GM18520 (cell line): ENCODE data around the gene CIAO3.
A peak's percentile ranks its signal among the peaks of the same experiment; 100 is the strongest.
"Not testable (repeated sequence)": the region's sequence is repeated elsewhere in the genome, so short reads cannot be mapped to it uniquely, and the experiment has no call there.

Experiments
- ATAC-seq: cut with Tn5 transposase; IDR thresholded peaks from one replicate; pipeline ENCODE4 v1.9.1; 2021; ENCODE audit not compliant: unreplicated experiment

The CIAO3 gene

DNA sequence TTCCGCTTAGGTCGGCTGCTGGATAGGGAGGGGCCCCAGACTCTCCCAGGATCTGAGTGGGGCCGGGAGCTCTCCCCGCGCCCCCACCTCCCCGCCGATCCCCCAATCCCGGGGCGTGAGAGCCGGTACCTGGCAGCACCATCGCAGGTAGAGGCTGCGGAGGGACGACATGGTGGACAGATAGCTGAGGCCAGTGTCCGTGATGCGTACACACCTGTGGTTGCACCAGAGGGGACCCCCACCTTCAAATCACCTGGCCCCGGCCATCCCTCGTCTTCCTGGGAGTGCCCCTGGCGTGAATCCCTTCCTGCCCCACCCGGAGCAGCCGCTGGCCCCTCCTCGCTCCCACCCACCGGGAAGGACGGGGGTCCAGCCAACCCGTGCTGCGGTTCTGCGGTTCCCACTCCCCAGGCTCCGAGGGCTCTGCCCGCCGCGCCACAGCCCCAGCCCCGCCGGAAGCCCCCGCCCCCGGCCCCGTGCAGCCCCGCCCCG lies 45.9 kb downstream of the CIAO3 start:
- ATAC-seq = no peak

DNA sequence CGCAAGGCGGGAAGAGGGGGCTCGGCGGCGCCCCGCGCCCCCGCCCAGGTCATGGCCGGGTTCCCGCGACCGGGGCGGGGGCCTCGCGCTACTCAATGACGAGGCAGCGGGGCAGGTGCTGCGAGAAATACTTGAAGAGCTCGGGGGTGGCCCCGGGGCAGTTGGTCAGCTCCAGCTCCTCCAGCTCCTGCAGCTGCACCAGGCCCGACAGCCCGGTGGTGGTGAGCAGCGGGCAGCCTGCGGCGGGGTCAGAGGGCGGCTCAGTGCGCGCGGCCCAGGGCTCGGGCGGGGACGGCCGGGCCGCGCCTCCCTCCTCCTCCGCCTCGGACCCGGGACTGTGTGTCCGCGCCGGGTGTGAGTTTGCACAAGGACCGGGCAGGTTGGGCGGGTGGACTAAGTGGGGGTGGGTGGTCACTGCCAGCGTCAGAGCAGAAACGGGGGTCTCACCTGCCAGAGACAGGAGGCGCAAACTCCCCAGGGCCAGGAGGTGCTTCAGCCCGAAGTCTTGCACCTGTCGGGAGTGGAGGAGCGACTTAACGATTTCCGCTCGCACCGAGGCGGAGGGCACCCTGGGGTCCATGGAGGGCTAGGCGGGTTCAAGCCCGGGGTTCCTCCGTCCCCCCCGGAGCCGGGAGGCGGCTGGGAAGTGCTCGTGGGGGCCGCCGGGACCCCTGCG lies 46.5 kb downstream of the CIAO3 start:
- ATAC-seq = no peak

DNA sequence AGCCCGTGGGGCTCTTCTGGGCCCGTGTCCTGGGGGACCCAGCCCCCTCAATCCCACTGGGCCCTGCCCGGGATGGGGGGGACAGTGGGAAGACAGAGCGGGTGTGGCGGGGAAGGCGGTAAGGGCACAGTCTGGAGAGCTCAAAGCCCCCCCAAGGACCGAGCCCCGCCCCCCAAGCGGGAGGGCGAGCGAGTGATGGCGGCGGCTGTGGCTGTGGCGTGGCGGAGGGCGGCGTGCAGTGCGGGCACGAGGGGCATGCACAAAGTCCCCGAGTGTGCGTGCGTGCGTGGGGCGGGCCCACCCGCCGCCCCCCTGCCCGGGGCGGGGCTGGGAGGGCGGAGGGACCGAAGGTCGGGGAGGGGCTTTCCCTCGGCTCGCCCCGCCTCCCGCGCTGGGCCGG lies 47.0 kb downstream of the CIAO3 start:
- ATAC-seq = no peak

DNA sequence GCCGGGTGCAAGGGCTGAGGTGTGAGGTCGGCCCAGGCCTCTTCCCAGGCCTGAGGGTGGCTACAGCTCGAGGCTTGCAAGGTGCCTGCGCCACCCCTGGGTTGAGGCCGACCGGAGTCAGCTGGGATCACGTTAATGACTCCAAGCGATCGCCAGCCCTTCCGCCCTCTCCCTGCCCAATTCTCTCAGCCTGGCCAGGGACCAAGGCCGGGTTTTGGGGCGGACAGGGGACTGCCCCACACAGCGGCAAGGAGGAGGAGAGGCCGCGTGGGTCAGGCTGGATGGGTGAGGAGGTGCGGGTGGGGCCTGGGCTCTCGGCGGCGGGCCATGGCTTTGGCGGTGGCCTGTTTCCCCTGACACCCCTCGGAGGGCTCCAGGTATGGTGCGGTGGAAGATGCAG lies 47.4 kb downstream of the CIAO3 start:
- no peak for ATAC-seq

DNA sequence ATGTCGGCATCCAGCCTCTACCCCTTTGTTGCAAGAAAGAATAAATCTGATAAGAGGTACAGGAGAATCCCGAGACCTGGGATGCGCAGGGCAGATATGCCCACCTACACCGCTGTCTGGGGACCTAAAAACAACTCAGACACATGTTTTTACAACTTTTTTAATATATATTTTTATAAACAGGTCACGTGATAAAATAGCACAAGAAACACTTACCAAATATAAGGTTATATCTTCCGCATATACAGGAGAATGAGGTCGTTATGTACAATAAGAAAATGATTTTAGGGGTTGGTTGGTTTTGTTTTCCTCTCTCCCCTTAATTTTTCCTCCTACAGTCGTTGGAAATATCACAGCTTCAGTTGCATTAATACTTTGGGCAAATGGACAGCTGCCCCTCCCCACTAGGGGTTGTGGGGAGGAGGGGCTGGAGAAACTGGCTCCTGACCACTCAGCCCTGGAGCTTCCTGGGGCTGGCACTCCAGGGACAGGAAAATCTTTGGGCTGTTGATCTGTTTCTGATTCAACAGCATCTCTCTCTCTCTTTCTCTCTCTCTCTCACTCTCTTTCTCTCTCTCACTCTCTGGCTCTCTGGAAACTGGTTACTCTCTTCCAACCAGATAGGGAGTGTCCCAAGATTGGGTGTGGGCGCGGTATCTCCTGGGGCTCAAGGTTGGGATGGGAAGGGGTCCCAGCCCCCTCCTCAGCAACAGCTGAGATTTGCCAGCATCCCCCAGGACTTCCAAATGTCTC lies 48.3 kb downstream of the CIAO3 start:
- ATAC-seq = no peak

DNA sequence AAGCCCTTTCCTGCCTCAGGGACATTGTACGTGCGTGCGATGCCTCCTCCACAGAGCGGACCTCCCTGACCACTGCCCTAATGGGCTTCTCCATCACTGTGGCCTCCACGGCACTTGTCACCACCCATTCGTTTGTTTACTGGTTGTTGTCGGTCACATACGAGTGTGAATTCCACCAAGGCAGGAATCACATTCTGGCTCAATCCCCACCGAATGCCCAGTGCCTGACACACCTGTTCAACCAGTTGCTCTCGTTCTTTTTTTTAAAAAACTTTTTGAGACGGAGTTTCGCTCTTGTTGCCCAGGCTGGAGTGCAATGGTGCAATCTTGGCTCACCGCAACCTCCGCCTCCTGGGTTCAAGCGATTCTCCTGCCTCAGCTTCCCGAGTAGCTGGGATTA lies 49.6 kb downstream of the CIAO3 start:
- not testable (repeated sequence) for ATAC-seq

DNA sequence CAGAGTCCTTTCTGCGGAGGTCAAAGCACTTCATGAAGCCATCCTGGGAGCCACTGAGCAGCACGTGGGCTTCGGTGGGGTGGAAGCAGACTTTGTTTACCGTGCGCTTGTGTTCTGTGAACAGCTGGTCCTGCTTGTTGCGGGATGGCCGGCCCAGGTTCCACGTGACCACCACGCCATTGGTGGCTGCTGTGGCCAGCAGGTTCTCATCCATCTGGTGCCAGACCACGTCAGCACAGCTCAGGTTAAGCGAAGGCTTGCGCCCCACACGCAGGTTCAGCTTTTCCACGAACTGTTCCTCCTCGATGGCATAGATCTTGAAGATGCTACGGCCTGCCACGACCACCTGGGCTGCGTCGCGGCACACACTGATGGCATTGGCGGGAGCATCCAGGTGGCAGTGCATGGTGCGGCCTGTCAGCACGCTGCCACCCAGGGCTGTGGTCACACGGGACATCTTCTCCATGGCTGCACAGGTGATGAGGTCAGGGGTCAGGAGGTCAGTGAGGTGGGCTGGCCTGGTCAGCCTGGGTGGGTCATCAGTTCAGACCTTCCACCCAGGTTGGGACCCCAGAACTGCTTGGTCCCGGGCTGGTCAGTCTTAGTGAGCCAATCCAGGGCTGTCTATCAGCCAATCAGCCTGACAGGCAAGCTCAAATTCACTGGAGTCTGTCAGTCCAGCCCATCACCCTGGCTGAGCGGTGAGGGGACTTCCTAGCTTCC lies 51.5 kb downstream of the CIAO3 start:
- ATAC-seq = no peak

DNA sequence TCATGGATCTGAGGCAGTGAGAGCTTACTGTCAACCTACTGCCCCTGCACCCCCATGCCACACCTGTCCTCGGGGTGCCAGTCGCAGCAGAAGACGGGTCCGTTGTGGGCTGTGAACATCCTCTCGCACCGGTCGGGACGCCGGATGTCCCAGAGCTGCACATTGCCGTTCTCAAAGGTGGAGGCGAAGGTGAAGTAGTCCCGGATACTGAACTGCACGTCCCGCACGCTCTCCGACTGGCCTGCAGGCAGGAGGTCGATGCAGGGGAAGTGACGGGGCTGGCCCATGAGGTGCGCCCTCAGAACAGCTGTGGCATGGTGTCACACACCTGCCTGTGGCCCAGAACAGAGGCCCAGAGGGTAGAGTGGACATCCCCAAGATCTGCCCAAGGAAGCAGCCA lies 53.3 kb downstream of the CIAO3 start:
- no peak for ATAC-seq

DNA sequence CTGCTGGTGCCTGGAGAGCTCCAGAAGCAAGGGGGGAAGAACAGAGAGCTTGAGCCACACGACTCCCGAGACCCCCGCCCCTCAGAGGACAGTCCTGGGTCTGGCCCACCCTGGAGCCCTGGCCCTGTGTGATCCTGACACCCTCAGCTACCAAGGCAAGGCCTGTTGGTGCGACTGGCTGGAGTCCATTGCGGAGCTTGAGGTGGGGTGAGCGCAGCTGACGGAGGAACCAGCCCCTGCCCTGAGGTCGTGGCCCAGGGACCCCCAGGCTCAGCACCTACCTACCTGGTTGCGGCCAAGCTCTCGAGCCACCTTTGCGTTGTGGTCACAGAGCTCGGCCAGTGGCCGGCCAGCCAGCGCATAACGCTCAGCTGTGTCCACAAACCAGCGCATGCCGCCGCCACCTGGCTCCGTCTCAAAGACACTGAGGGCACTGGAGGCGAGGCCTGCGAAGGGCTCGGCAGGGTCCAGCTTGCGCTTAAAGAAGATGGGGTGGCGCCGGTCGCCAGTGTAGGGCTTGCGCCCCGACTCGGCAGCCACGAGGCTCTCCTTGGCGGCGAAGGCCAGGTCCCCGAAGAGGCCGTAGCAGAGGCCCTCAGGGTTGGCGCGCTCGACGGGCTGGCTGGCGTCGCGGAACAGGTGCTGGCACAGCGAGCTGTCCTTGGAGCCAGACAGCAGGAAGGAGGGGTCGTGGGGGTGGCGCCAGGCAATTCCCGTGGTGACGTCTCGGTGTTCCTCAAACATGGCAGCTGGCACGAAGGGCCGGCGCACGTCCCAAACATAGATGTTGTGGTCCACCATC lies 54.1 kb downstream of the CIAO3 start:
- no peak for ATAC-seq

DNA sequence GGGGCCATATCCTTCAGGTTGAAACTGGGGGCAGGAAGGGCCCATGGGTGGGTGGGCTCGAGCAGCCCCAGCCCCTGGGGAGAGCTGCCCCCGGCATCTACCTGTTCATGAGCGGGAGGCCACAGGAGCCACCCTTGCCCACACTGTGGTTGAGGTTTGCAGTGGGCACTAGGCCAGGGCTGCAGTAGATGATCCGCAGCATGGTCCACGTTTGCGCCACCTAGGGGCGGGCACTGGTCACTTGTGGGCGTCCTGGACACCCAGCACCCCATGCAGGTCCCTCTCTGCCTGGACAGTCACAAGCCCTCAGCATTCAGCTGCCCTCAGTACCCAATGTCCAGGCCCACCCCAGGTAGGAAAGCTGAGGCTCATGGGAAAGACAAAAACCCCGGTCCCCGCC lies 54.8 kb downstream of the CIAO3 start:
- no peak for ATAC-seq

DNA sequence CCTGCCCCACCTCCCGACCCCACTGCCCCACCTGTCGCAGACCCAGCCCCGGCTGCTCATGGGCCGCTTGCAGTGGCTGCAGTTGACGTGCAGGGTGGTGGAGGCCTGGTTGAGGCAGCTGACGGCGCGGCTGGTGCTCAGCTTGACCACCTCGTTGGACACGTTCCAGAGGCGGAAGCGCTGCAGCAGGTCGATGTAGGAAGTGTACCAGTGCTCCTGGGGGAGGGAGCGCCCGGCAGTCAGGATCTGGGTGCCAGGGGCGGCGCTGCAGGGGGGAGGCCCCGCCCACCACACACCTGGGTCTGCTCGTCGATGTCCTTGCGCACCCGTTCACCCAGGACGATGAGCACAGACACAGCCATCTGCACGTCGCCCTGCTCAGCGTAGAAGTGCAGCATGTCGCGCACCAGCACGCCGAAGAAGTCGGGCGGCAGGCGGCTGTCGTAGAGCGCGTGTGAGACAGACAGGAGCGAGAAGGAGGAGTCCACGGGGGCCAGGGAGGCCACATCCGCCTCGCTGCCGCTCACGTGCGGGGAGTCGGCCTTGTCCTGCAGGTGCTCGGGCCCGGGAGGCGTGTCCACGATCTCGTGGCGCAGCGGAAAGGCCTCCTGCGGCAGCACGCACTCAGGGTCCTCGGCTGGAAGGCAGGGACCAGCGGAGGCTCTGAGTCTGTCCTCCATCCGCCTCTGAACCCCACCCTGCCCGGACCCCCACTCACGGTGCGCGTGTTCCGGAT lies 55.7 kb downstream of the CIAO3 start:
- ATAC-seq = no peak

DNA sequence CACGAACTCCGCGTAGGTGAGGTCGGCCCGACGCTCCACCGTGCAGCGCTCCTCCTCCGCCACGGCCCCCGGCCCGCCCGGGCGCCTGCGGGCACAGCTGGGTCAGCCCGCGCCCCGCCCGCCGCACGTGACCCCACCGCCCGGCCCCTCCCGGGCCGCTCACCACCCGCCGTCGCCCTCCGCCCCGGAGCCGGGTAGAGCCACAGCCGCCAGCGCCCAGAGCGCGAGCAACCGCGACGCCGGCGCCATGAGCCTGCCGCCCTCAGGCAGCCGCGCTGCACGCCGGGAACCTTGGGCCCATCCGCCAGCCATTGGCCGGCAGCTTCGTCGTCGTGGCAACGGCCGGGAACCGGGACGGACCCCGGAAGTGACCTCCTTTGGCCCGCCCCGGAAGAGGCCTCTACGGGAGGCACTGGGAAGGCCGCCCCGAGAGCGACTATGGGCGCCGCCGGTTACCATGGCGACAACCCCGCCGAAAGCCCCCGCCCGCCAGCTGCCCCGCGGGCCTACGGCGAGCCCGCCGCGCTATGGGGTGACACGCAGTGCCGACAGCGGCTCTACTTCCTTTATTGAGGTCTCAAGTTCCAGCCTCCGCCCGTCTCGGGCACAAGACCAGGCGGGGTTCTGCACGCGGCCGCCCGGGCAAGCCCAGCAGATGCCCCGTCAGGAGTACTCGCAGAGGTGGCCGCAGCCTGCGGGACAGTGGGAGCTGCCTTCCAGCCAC lies 56.6 kb downstream of the CIAO3 start, which contains the start of gene JMJD8:
Gene JMJD8 (minus strand): TSS at position 264 of the 724 bp plus-strand sequence. CDS start 15 bp downstream, at position 249.
- ATAC-seq = peak; percentile 70

DNA sequence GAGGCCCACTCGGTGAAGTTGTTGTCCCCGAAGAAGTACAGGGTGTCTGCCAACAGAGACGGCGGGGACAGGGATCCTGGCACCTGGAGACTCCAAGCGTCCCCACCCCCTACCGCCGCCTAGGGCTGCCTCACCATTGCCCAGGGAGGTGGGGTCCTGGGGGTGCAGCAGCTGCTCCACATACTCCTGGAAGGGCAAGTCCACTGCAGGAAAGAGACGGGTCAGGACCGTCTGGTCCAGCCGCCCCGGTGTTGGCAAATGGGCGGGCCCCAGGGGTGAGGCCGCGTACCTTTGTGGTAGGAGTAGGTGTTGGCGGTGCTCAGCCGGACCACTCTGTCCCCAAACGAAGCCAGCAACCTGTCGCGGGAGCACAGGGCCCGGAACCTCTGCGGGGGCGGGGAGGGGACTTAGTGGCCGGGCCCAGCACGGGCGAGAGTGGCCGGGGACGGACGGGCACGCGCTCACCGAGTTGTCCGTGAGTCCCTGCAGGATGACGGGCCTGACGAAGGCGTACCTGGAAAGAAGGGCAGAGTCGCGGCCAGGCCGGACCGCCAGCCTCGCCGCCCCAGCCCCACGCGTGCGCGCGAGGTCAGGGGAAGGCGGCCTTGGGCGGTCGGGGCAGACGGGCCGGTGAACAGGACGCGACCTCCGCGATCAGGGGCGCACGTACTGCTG lies 57.3 kb downstream of the CIAO3 start:
- ATAC-seq = no peak

DNA sequence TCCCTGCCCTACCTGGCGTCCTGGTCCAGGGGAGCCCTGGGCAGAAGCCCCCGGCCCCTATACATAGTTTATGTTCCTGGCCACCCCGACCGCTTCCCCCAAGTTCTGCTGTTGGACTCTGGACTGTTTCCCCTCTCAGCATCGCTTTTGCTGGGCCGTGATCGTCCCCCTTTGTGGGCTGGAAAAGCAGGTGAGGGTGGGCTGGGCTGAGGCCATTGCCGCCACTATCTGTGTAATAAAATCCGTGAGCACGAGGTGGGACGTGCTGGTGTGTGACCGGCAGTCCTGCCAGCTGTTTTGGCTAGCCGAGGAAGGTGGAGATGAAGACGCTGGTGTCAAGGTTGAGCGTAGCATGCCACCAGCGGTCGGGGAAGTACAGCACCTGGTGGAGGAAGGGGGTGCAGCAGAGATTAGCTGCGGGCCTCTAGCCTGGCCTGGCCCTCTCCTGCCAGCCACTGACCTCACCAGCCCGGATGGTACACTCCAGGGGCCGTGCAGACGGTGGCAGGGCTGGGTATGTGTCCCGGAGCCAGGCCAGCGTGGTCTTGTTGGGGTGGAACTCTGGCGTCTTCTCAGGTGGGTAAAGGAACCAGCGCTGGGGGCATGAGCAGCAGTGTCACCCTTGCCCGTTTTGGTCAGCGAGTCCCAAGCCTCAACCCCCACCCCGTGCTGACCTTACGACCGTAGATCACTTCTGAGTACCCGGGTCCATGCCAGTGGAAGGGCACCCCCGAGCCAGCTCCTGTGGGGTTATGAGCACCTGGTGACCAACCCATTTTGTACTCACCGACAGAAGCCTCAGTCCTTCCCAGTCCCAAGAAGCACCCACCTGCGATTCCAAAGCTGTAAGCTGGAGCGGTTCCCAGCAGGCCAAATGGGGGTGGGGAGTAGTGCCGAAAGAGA lies 58.1 kb downstream of the CIAO3 start:
- no peak for ATAC-seq

DNA sequence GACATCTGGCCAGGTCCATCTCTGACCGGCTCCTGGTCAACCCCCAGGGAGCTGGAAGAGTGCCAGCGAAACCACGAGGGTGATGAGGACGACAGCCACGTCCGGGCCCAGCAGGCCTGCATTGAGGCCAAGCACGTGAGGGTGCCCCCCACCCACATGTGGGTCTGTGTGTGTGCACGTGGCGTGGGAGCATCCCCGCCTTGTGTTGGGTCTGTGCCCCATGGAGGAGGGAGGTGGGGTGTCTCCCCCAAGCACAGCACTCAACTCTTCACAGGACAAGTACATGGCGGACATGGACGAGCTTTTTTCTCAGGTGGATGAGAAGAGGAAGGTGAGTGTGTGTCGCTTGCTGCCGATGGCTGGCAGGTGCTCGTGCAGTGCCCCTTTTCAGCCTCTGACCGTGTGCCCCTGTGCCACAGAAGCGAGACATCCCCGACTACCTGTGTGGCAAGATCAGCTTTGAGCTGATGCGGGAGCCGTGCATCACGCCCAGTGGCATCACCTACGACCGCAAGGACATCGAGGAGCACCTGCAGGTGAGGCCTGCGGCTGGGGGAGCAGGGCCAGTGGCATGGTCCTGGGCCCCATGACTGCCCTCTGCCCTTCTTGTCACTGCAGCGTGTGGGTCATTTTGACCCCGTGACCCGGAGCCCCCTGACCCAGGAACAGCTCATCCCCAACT lies 58.9 kb downstream of the CIAO3 start:
- ATAC-seq = no peak

DNA sequence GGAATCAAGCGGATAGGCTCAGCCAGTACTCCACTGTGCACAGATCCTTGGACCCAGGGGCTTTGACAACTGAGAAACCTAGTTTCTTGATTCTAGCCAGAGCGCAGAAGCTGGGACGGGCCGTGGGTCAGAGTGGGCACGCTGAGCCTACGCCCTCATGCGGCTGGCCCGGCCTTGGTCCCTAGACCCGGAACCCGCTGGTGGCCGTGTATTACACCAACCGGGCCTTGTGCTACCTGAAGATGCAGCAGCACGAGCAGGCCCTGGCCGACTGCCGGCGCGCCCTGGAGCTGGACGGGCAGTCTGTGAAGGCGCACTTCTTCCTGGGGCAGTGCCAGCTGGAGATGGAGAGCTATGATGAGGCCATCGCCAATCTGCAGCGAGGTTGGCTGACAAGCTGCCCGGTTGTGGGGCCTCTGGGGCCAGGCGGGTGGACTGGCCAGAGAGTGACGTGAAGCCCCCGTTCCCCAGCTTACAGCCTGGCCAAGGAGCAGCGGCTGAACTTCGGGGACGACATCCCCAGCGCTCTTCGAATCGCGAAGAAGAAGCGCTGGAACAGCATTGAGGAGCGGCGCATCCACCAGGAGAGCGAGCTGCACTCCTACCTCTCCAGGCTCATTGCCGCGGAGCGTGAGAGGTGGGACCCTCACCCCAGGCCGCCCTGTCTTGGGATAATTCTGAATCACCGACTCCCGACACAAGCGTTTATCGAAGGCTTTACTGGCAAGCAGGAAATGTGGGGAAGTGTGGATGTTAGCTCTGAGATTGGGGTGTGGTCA lies 59.6 kb downstream of the CIAO3 start:
- ATAC-seq = no peak

DNA sequence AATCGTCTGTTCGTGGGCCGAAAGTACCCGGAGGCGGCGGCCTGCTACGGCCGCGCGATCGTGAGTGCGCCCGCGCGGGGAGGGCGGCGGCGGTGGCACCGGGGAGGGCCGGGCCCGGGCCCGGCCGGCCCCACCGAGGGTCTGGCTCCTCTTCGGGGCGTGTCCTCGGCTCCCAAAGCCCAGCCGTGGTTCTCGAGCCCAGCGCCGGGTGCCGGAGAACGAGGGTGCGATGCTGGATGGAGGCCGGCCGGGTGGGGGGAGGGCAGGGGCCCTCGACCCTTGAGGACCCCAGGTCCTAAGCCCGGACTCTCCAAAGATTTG lies 60.2 kb downstream of the CIAO3 start:
- ATAC-seq = no peak
